Keratinocyte (primary cell): ENCODE data around the gene WSB1. TPM values are rescaled to one million over a fixed set of nuclear protein-coding genes. Genes with fewer than 3 reads are reported as not detected.

ENCODE experiments used
- DNase-seq: peaks from one replicate; pipeline ENCODE4 v3.0.0-alpha.2; 2011; ENCODE audit warnings: low read depth, missing footprints, low spot score
- FAIRE-seq: peaks from 2 replicates; lab custom pipeline; 2011; peaks lifted over from hg19 to GRCh38; lab: Jason Lieb, UNC
- H2AFZ ChIP-seq: 2 replicates; pipeline ENCODE4 v1.6.0; 2012; ENCODE audit warnings: low read length, control low read depth, inconsistent platforms; ENCODE audit not compliant: control insufficient read depth
- H3K27ac ChIP-seq: 2 replicates; pipeline ENCODE4 v1.5.1; 2011; ENCODE audit warnings: low read length; ENCODE audit not compliant: control insufficient read depth, insufficient read depth
- H3K27me3 ChIP-seq: 3 replicates; pipeline ENCODE4 v1.6.0; 2011; ENCODE audit warnings: low read length; ENCODE audit not compliant: control insufficient read depth, insufficient read depth; ENCODE audit errors: extremely low read depth
- H3K36me3 ChIP-seq, 2 experiments: 2 replicates in 1 of 2; 3 replicates in 1 of 2; pipeline ENCODE4 v1.5.1; 2011; ENCODE audit warnings: low read length in 2 of 2, mild to moderate bottlenecking in 1 of 2; ENCODE audit not compliant: control insufficient read depth in 2 of 2, insufficient read depth in 2 of 2; ENCODE audit errors: extremely low read depth in 1 of 2
- H3K4me1 ChIP-seq: 3 replicates; pipeline ENCODE4 v1.5.1; 2011; ENCODE audit warnings: low read length; ENCODE audit not compliant: control insufficient read depth, insufficient read depth; ENCODE audit errors: extremely low read depth
- H3K4me2 ChIP-seq: 3 replicates; pipeline ENCODE4 v1.6.0; 2011; ENCODE audit warnings: low read depth, low read length; ENCODE audit not compliant: control insufficient read depth, insufficient read depth; ENCODE audit errors: extremely low read depth
- H3K4me3 ChIP-seq, 3 experiments: fragments of 200-600 bp in 1 of 3; sonication (generic) in 1 of 3; 2 replicates in 2 of 3; 3 replicates in 1 of 3; pipeline ENCODE4 v1.5.1; 2011 to 2016; ENCODE audit warnings: low read length in 3 of 3, mild to moderate bottlenecking in 3 of 3, control low read depth in 2 of 3, inconsistent platforms in 1 of 3, low read depth in 1 of 3, mixed read lengths in 1 of 3, mixed run types in 1 of 3, moderate library complexity in 1 of 3; ENCODE audit not compliant: control insufficient read depth in 2 of 3, insufficient read depth in 2 of 3; ENCODE audit errors: extremely low read depth in 1 of 3
- H3K79me2 ChIP-seq: 2 replicates; pipeline ENCODE4 v1.6.0; 2012; ENCODE audit warnings: low read length; ENCODE audit not compliant: control insufficient read depth, insufficient read depth
- H3K9ac ChIP-seq: 3 replicates; pipeline ENCODE4 v1.6.0; 2011; ENCODE audit warnings: low read length; ENCODE audit not compliant: control insufficient read depth, insufficient read depth; ENCODE audit errors: extremely low read depth
- H3K9me1 ChIP-seq: 3 replicates; pipeline ENCODE4 v1.6.0; 2011; ENCODE audit warnings: low read length; ENCODE audit not compliant: control insufficient read depth, insufficient read depth; ENCODE audit errors: extremely low read depth
- H3K9me3 ChIP-seq: 2 replicates; pipeline ENCODE4 v1.5.1; 2012; ENCODE audit warnings: low read depth, low read length; ENCODE audit not compliant: control insufficient read depth
- H4K20me1 ChIP-seq: 3 replicates; pipeline ENCODE4 v1.6.0; 2011; ENCODE audit warnings: low read length; ENCODE audit not compliant: control insufficient read depth, insufficient read depth; ENCODE audit errors: extremely low read depth
- EZH2 ChIP-seq: IDR thresholded peaks from one replicate; pipeline ENCODE4 v1.6.1; 2012; ENCODE audit warnings: inconsistent platforms, mild to moderate bottlenecking, low read length, moderate library complexity
- dilution Hi-C: fragments of 300-500 bp; cut with MboI; formaldehyde crosslinking; loops from one replicate; pipeline ENCODE4 v1.7.0; 2020; ENCODE audit warnings: low sequenced_read_pairs; ENCODE audit not compliant: extremely low pct_ligation_motif_present
- polyA plus RNA-seq, 5 experiments: library from polyadenylated mRNA; depleted of rRNA in 3 of 5; stranded (reverse) in 3 of 5; stranded (forward) in 1 of 5; unstranded in 1 of 5; fragments of >200 nt; gene quantifications; 1 replicate in 1 of 5; 2 replicates in 3 of 5; 3 replicates in 1 of 5; pipeline versions ENCODE4 v1.2.1 to v1.2.3, GENCODE V29; 2011 to 2012; ENCODE audit warnings: missing spikeins in 2 of 5, low read depth in 1 of 5, low replicate concordance in 1 of 5
- TF ChIP-seq, protein P1 (sequence below), 3 experiments: IDR thresholded peaks in 1 of 3; conservative IDR thresholded peaks in 1 of 3; optimal IDR thresholded peaks in 1 of 3; 2 replicates in 2 of 3; 3 replicates in 1 of 3; pipeline versions ENCODE3 to v1.5.1; 2011; ENCODE audit warnings: low read length in 3 of 3, mild to moderate bottlenecking in 3 of 3, moderate library complexity in 2 of 3, control low read depth in 1 of 3, inconsistent platforms in 1 of 3; ENCODE audit not compliant: insufficient read depth in 2 of 3; ENCODE audit errors: extremely low read depth in 1 of 3

Gene WSB1
- polyA plus RNA-seq, 1 donor (not counting 4 experiments of a cell fraction or from before 2014, with no cell fraction given): 135 TPM

DNA sequence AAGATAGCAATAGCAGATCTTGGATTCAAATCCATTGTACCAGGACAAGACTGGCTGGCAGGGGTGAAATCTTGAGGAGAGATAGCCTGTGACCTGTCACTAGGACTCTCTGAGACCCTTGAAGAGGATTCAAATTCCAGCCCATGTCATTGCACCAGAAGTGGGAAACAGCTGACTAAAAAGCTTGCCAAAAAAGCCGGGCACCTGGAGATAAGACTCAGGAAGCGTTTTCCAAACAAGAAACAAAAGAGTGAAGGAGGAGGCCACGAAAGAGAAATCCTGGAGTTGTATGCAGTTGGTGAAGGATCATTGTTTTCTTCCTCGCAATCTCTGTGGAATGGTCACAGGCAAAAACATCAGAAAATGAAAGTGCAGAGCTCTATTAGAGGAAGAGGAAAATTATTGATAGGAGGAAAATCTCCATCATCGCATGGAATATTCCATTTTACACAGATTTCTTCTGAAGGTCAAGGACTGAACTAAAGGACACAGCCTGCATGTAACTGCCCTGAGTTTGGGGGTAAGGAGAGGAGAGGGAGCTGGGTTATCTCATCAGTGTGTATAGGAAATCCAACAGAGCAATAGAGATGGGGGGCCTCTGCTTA lies 9.0 kb upstream of the WSB1 start:
- Histone ChIP-seq H3K79me2 (no peaks in the 10 kb centered on the region), H3K4me2 (no peak overlapping the region), H3K36me3 (no peaks in the 10 kb centered on the region), H3K9me1 (no peaks in the 10 kb centered on the region), H3K27ac (no peak overlapping the region), H4K20me1 (no peaks in the 10 kb centered on the region), H3K4me3 (no peak overlapping the region), H3K27me3 (no peaks in the 10 kb centered on the region), H2AFZ (no peak overlapping the region), H3K4me1 (no peaks in the 10 kb centered on the region), H3K9me3 (no peaks in the 10 kb centered on the region), H3K9ac (no peak overlapping the region)
- dilution Hi-C loops: no loop called here
- no peak for DNase-seq
- no peak for TF ChIP-seq EZH2
- TF ChIP-seq, protein P1, sequence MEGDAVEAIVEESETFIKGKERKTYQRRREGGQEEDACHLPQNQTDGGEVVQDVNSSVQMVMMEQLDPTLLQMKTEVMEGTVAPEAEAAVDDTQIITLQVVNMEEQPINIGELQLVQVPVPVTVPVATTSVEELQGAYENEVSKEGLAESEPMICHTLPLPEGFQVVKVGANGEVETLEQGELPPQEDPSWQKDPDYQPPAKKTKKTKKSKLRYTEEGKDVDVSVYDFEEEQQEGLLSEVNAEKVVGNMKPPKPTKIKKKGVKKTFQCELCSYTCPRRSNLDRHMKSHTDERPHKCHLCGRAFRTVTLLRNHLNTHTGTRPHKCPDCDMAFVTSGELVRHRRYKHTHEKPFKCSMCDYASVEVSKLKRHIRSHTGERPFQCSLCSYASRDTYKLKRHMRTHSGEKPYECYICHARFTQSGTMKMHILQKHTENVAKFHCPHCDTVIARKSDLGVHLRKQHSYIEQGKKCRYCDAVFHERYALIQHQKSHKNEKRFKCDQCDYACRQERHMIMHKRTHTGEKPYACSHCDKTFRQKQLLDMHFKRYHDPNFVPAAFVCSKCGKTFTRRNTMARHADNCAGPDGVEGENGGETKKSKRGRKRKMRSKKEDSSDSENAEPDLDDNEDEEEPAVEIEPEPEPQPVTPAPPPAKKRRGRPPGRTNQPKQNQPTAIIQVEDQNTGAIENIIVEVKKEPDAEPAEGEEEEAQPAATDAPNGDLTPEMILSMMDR (optimal IDR thresholded peaks at IDR 0.05 in 1 of 3, IDR thresholded peaks at IDR 0.05 in 1 of 3, conservative IDR thresholded peaks at IDR 0.05 in 1 of 3; ENCODE audit: extremely low read depth in 1 of 3, insufficient read depth in 2 of 3, low read length in 3 of 3): no peak
- FAIRE-seq: no peak

DNA sequence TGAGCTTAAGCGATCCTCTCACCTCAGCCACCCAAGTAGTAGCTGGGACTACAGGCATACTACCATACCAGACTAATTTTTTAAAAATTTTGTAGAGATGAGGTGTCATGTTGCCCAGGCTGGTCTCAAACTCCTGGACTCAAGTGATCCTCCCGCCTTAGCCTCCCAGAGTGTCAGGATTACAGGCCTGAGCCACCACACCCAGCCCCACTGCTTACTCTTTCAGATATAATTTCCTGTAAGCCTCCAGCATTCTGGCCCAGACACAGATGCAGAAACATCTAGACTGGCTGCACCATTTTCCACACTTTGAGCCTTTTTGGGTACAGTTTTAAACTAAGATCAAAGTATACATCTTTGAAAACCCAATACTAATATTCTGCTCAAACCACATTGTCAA lies 8.4 kb upstream of the WSB1 start:
- no peaks in the 10 kb centered on the region for H3K36me3 ChIP-seq
- H3K9ac ChIP-seq: no peak overlapping the region
- no peaks in the 10 kb centered on the region for H3K27me3 ChIP-seq
- no peak for TF ChIP-seq EZH2
- TF ChIP-seq, protein P1 (optimal IDR thresholded peaks at IDR 0.05 in 1 of 3, IDR thresholded peaks at IDR 0.05 in 1 of 3, conservative IDR thresholded peaks at IDR 0.05 in 1 of 3; ENCODE audit: extremely low read depth in 1 of 3, insufficient read depth in 2 of 3, low read length in 3 of 3): no peak
- H3K9me3 ChIP-seq: no peaks in the 10 kb centered on the region
- H4K20me1 ChIP-seq: no peaks in the 10 kb centered on the region
- H2AFZ ChIP-seq: no peak overlapping the region
- dilution Hi-C loops: no loop called here
- H3K4me2 ChIP-seq: no peak overlapping the region
- DNase-seq (no peak), FAIRE-seq (no peak)
- H3K79me2 ChIP-seq: no peaks in the 10 kb centered on the region
- no peaks in the 10 kb centered on the region for H3K4me1 ChIP-seq
- H3K27ac ChIP-seq: no peak overlapping the region
- no peaks in the 10 kb centered on the region for H3K9me1 ChIP-seq
- no peak overlapping the region for H3K4me3 ChIP-seq
